ENCODE data around the gene RAB3B.
"Not testable (repeated sequence)": the region's sequence is repeated elsewhere in the genome, so short reads cannot be mapped to it uniquely, and the experiment has no call there.

The RAB3B gene

DNA sequence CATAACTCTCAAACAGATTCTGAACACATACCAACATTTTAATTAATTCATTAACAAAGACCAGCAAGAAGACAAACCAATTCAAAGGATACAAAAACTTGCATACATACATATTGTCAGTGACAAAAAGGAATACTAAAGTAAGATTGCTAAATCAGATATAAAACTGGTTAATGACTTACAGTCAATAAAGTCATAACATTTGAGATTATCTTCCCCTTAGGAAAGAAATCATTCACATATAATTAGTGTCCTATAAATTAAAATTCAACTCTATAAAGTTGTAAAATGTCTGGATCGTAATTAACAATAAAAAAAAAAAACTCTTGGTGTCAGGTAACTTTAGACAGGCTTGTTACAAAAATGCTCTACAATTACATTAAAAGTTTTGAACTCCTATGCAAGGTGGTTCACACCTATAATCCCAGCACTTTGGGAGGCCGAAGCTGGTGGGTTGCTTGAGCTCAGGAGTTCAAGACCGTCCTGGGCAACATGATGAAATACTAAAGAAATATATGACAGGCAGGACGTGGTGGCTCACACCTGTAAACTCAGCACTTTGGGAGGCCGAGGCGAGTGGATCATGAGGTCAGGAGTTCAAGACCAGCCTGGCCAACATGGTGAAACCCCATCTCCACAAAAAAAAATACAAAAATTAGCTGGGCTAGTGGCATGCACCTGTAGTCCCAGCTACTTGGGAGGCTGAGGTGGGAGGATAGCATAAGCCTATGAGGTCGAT lies 17.7 kb upstream of the RAB3B start:
- no peaks in the 10 kb centered on the region for H3K36me3 ChIP-seq (ENCODE audit: insufficient read depth, low read length)
- peaks cover 25% of the 10 kb centered on the region for H3K4me1 ChIP-seq (ENCODE audit: control insufficient read depth, insufficient read depth, low read length)
- no peaks in the 10 kb centered on the region for H3K9me3 ChIP-seq (replicated peaks; ENCODE audit: low read length)
- no peak overlapping the region for H3K9ac ChIP-seq (ENCODE audit: low read depth, low read length)
- H3K4me2 ChIP-seq (ENCODE audit: low read length), result no peak overlapping the region
- H3K27me3 ChIP-seq (ENCODE audit: control insufficient read depth, insufficient read depth, low read length), result no peaks in the 10 kb centered on the region
- H3K4me3 ChIP-seq (ENCODE audit: low read length), result no peak overlapping the region

DNA sequence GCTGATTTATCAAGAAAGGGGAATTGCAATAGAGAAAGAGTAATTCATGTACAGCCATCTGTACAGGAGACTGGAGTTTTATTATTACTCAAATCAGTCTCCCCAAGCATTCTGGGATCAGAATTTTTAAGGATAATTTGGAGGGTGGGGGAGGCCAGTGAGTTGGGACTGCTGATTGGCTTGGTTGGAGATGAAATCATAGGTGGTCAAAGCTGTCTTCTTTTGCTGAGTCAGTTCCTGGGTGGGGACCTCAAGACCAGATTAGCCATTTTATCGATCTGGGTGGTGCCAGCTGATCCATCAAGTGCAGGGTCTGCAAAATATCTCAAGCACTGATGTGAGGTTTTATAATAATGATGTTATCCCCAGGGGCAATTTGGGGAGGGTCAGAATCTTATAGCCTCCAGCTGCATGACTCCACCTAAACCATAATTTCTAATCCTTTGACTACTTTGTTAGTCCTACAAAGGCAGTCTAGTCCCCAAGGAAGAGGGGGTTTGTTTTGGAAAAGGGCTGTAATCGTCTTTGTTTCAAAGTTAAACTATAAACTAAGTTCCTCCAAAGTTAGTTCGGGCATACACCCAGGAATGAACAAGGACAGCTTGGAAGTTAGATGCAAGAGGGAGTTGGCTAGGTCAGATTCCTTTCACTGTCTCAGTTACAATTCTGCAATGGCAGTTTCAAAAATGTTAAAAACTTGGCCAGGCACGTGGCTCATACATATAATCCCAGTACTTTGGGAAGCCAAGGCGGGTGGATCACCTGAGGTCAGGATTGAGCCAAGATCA lies 16.9 kb upstream of the RAB3B start:
- H3K36me3 ChIP-seq (ENCODE audit: insufficient read depth, low read length), result no peaks in the 10 kb centered on the region
- no peak overlapping the region for H3K9ac ChIP-seq (ENCODE audit: low read depth, low read length)
- peaks cover 25% of the 10 kb centered on the region for H3K4me1 ChIP-seq (ENCODE audit: control insufficient read depth, insufficient read depth, low read length)
- H3K4me2 ChIP-seq (ENCODE audit: low read length), result no peak overlapping the region
- no peak overlapping the region for H3K4me3 ChIP-seq (ENCODE audit: low read length)
- no peaks in the 10 kb centered on the region for H3K9me3 ChIP-seq (replicated peaks; ENCODE audit: low read length)
- no peaks in the 10 kb centered on the region for H3K27me3 ChIP-seq (ENCODE audit: control insufficient read depth, insufficient read depth, low read length)

GRCh38 chr1:52006081-52006553 lies 15.6 kb upstream of the RAB3B start:
- not testable (repeated sequence) for H3K27me3 ChIP-seq (ENCODE audit: control insufficient read depth, insufficient read depth, low read length); H3K36me3 ChIP-seq (ENCODE audit: insufficient read depth, low read length); H3K9me3 ChIP-seq (replicated peaks; ENCODE audit: low read length)
- Histone ChIP-seq H3K4me1 (ENCODE audit: control insufficient read depth, insufficient read depth, low read length) (peaks cover 25% of the 10 kb centered on the region), H3K4me3 (ENCODE audit: low read length) (peak overlapping the region; percentile 32), H3K9ac (ENCODE audit: low read depth, low read length) (peak overlapping the region; percentile 80), H3K4me2 (ENCODE audit: low read length) (peak overlapping the region; percentile 71)

GRCh38 chr1:52005548-52005947 lies 15.0 kb upstream of the RAB3B start:
- Histone ChIP-seq H3K4me1 (ENCODE audit: control insufficient read depth, insufficient read depth, low read length) (peaks cover 25% of the 10 kb centered on the region), H3K4me3 (ENCODE audit: low read length) (peak overlapping the region; percentile 32), H3K9ac (ENCODE audit: low read depth, low read length) (peak overlapping the region; percentile 80), H3K4me2 (ENCODE audit: low read length) (peak overlapping the region; percentile 71)
- H3K9me3 ChIP-seq (replicated peaks; ENCODE audit: low read length); H3K27me3 ChIP-seq (ENCODE audit: control insufficient read depth, insufficient read depth, low read length); H3K36me3 ChIP-seq (ENCODE audit: insufficient read depth, low read length): not testable (repeated sequence)

DNA sequence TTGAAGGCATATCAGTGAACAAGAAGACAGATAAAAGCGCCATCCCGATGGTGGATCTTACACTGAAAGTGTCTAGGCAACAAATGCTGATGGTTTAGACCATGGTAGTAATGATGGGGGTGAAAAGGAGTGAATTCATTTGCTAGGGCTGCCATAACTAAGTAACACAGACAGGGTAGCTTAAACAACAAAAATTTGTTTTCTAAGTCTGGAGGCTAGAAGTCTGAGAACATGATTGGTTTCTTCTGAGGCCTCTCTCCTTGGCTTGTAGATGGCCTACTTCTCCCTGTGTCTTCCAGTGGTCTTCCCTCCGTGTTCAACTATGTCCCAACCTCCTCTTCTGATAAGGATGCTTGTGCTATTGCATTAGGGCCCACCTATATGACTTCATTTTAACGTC lies 13.4 kb upstream of the RAB3B start:
- Histone ChIP-seq H3K4me2 (ENCODE audit: low read length) (no peak overlapping the region), H3K9me3 (replicated peaks; ENCODE audit: low read length) (no peaks in the 10 kb centered on the region)

DNA sequence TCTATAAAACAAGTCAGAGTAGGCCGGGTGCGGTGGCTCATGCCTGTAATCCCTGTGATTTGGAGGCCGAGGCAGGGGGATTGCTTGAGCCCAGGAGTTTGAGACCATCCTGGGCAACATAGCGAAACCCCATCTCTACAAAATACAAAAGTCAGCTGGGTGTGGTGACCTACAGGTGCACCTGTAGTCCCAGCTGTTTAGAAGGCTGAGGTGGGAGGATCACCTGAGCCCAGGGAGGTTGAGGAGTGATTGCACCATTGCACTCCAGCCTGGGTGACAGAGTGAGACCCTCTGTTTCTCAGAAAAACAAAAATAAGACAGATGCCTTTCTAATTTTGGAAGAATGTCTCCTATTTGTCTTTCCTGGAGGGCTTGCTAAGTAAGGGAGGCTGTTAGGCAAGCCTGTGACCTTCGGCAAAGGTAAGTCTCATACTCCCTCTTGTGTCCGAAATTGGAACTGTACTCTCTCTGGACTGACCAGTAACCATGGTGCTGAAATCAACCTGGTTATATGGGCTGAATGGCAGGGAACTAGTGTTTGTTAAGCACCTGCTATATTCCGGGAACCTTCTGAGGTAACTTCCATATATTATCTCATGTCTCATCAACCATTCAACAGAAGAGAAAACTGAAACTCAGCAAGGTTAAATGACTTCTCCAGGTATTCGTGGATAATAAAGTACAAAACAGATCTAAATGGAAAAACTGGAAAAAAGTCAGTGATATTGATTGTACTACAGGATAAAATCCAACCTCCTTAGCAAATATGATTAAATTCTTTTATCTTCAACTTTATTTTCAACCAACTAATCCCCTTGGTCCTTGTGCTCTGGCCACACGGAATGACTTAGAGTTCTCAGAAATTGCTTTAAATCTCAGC lies 11.8 kb upstream of the RAB3B start:
- Histone ChIP-seq H3K4me2 (ENCODE audit: low read length) (no peak overlapping the region), H3K4me3 (ENCODE audit: low read length) (no peak overlapping the region), H3K9ac (ENCODE audit: low read depth, low read length) (no peak overlapping the region), H3K36me3 (ENCODE audit: insufficient read depth, low read length) (no peaks in the 10 kb centered on the region), H3K4me1 (ENCODE audit: control insufficient read depth, insufficient read depth, low read length) (peaks cover 20% of the 10 kb centered on the region), H3K9me3 (replicated peaks; ENCODE audit: low read length) (no peaks in the 10 kb centered on the region), H3K27me3 (ENCODE audit: control insufficient read depth, insufficient read depth, low read length) (no peaks in the 10 kb centered on the region)

More for the DNA sequence above, 13.4 kb upstream of the RAB3B start:
- Histone ChIP-seq H3K4me1 (ENCODE audit: control insufficient read depth, insufficient read depth, low read length) (peaks cover 25% of the 10 kb centered on the region), H3K9ac (ENCODE audit: low read depth, low read length) (no peak overlapping the region), H3K36me3 (ENCODE audit: insufficient read depth, low read length) (no peaks in the 10 kb centered on the region), H3K27me3 (ENCODE audit: control insufficient read depth, insufficient read depth, low read length) (no peaks in the 10 kb centered on the region), H3K4me3 (ENCODE audit: low read length) (no peak overlapping the region)

GRCh38 chr1:51998701-51999100 lies 8.2 kb upstream of the RAB3B start:
- no peaks in the 10 kb centered on the region for H3K36me3 ChIP-seq (ENCODE audit: insufficient read depth, low read length)
- H3K9me3 ChIP-seq (replicated peaks; ENCODE audit: low read length), result no peaks in the 10 kb centered on the region
- no peak overlapping the region for H3K9ac ChIP-seq (ENCODE audit: low read depth, low read length)
- no peaks in the 10 kb centered on the region for H3K27me3 ChIP-seq (ENCODE audit: control insufficient read depth, insufficient read depth, low read length)
- H3K4me3 ChIP-seq (ENCODE audit: low read length), result no peak overlapping the region
- no peak overlapping the region for H3K4me2 ChIP-seq (ENCODE audit: low read length)
- H3K4me1 ChIP-seq (ENCODE audit: control insufficient read depth, insufficient read depth, low read length), result no peaks in the 10 kb centered on the region

- Histone ChIP-seq H3K4me1 (ENCODE audit: control insufficient read depth, insufficient read depth, low read length) (no peaks in the 10 kb centered on the region), H3K4me2 (ENCODE audit: low read length) (no peak overlapping the region), H3K4me3 (ENCODE audit: low read length) (no peak overlapping the region), H3K27me3 (ENCODE audit: control insufficient read depth, insufficient read depth, low read length) (no peaks in the 10 kb centered on the region), H3K36me3 (ENCODE audit: insufficient read depth, low read length) (no peaks in the 10 kb centered on the region), H3K9me3 (replicated peaks; ENCODE audit: low read length) (no peaks in the 10 kb centered on the region), H3K9ac (ENCODE audit: low read depth, low read length) (no peak overlapping the region)
These were observed 7.5 kb upstream of the RAB3B start for GRCh38 chr1:51997974-51998382.

DNA sequence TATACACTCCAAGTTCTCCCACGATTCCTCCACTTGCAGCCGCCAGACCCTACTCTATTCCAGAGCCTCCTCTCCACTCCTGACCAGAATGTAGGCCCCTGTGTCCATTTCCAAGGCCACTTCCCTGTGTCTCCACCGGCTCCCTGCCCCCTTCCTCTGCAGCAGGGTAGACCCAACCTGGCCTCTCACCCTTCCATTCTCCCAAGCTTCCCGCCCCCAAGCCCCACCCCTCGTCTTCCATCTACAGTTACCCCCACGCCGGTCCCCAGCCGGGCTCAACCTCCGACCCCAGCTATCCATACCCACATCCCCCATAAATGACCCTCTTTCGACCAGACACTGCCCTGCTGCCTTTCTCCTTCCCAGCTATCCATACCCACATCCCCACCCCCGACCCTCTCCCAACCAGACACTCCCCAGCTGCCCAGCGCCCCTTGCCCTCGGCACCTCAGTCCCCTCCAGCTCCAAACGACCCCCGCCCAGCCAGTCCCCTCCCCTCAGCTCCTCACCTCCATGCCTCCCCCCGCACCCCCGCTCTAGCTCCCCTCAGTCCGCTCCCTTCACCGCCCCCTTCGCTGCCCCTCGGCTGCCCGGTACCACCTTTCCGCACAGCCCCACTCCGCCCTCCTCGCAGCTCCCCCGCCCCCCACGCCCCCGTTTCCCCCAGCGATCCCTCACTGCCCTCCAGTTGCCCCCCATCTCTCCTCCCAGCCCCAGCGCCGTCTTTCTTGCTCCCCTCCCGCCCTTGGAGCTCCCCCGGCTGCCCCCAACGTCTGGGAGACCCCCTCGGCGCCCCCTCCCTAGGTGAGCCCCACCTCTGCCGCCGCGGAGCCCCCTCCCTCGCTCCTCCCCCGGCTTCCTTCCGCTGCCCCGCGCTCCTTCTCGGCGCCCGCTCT lies 670 bp downstream of the RAB3B start:
- peak overlapping the region; percentile 73 for H3K9ac ChIP-seq (ENCODE audit: low read depth, low read length)
- H3K9me3 ChIP-seq (replicated peaks; ENCODE audit: low read length), result no peaks in the 10 kb centered on the region
- H3K36me3 ChIP-seq (ENCODE audit: insufficient read depth, low read length), result no peaks in the 10 kb centered on the region
- peaks cover 13% of the 10 kb centered on the region for H3K27me3 ChIP-seq (ENCODE audit: control insufficient read depth, insufficient read depth, low read length)
- H3K4me3 ChIP-seq (ENCODE audit: low read length), result peak overlapping the region; percentile 87
- peaks cover 4% of the 10 kb centered on the region for H3K4me1 ChIP-seq (ENCODE audit: control insufficient read depth, insufficient read depth, low read length)
- peak overlapping the region; percentile 64 for H3K4me2 ChIP-seq (ENCODE audit: low read length)

DNA sequence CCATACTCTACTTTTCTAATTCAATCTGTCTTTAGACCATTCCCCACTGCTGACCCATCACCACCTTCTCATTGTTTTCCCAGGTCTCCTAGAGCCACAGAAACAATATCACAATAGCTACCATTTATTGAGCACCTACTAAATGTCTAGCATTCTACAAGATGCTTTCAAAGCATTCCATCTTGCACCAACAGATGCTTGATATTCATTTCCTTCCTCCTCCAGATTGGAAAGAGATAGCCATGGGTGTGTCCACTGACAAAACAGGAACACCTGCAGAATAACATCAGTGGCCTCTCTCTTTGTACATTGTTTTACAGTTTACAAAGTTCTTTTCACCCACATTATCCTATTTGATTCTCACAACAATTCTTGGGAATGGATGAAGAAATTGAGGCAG lies 2.2 kb downstream of the RAB3B start:
- Histone ChIP-seq H3K4me2 (ENCODE audit: low read length) (no peak overlapping the region), H3K27me3 (ENCODE audit: control insufficient read depth, insufficient read depth, low read length) (peaks cover 13% of the 10 kb centered on the region), H3K9ac (ENCODE audit: low read depth, low read length) (no peak overlapping the region), H3K4me1 (ENCODE audit: control insufficient read depth, insufficient read depth, low read length) (peaks cover 4% of the 10 kb centered on the region), H3K4me3 (ENCODE audit: low read length) (no peak overlapping the region), H3K9me3 (replicated peaks; ENCODE audit: low read length) (no peaks in the 10 kb centered on the region), H3K36me3 (ENCODE audit: insufficient read depth, low read length) (no peaks in the 10 kb centered on the region)

Measured in skeletal muscle satellite cell (primary cell).